C4-2B (cell line): ENCODE results near the gene TMEM131L.

Experiments used
- ZFX ChIP-seq: fragments of 450-650 bp; IDR thresholded peaks from 2 replicates; pipeline ENCODE4 v1.6.1; 2017
- TF ChIP-seq, protein P1 (sequence below): fragments of 450-650 bp; conservative IDR thresholded peaks from 2 replicates; pipeline ENCODE4 v1.5.1; 2017; ENCODE audit warnings: mild to moderate bottlenecking

- TF ChIP-seq, protein P1, sequence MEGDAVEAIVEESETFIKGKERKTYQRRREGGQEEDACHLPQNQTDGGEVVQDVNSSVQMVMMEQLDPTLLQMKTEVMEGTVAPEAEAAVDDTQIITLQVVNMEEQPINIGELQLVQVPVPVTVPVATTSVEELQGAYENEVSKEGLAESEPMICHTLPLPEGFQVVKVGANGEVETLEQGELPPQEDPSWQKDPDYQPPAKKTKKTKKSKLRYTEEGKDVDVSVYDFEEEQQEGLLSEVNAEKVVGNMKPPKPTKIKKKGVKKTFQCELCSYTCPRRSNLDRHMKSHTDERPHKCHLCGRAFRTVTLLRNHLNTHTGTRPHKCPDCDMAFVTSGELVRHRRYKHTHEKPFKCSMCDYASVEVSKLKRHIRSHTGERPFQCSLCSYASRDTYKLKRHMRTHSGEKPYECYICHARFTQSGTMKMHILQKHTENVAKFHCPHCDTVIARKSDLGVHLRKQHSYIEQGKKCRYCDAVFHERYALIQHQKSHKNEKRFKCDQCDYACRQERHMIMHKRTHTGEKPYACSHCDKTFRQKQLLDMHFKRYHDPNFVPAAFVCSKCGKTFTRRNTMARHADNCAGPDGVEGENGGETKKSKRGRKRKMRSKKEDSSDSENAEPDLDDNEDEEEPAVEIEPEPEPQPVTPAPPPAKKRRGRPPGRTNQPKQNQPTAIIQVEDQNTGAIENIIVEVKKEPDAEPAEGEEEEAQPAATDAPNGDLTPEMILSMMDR = no peak
- no peak for TF ChIP-seq ZFX
Observed at GRCh38 chr4:153618833-153619232, 152.7 kb downstream of the TMEM131L start.
